ENCODE results near the gene RNU1-2. TPM values are rescaled to one million over a fixed set of nuclear protein-coding genes. Genes with fewer than 3 reads are reported as not detected.
A peak's percentile ranks its signal among the peaks of the same experiment; 100 is the strongest.
"Not testable (repeated sequence)": the region's sequence is repeated elsewhere in the genome, so short reads cannot be mapped to it uniquely, and the experiment has no call there.

Gene RNU1-2
- total and polyA plus RNA-seq, 9 donors = 2,384 TPM; not detected in 8

DNA sequence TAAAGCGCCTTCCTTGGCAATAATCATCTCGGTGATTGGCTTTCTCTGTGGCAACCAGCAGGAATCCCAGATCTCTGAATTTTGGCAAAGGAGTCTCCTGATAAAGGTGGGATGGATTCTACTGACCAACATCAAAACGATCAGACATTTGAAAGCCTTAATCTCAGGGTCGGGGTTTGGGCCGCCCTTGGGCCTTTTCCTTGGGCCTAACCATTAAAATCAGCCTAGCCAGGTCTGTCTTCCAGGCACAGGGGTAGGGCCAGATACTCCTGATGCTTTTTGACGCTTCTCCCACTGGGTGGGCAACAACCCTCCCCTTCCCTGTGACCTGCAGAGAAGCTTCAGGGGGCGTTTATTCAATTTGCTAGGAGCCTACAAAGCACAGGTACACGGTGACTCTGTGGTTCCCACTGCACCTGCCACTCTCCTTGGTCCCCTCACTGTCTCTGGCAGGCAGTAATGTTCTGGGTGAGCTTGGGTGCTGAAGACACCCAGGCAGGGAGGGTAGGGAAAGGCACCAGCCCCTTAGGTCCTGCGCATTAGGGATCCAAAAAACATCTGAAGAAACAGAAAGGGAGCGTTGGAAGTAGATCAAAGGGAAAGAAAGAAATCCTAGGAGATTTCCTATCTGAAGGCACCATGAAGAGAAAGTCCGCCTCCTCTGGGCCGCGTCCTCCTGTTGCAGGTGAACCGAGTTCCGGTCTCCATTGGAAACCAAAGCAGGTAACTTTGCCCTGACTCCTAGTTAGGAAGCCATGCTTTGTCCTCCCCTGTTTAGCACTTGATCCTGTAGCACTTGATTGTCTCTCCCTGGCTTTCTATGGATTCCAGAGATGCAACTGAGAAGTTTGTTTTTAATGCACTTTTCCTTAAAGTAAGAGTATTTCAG lies 12.3 kb downstream of the RNU1-2 start:
- Histone ChIP-seq H3K27ac (ENCODE audit: low read length) (no peak overlapping the region), H3K4me1 (ENCODE audit: control insufficient read depth, insufficient read depth, low read length) (peaks cover 30% of the 10 kb centered on the region), H3K4me3 (ENCODE audit: low read length) (no peak overlapping the region), H3K36me3 (ENCODE audit: control insufficient read depth, insufficient read depth, low read length) (no peaks in the 10 kb centered on the region), H3K9me3 (replicated peaks; ENCODE audit: control insufficient read depth, low read depth, low read length) (peaks cover 3% of the 10 kb centered on the region), H3K27me3 (ENCODE audit: control insufficient read depth, insufficient read depth, low read length) (no peaks in the 10 kb centered on the region)
- DNase-seq = no peak
- WGBS (ENCODE audit: insufficient coverage) = 80% methylated on average over 14 of the region's 15 CpGs

DNA sequence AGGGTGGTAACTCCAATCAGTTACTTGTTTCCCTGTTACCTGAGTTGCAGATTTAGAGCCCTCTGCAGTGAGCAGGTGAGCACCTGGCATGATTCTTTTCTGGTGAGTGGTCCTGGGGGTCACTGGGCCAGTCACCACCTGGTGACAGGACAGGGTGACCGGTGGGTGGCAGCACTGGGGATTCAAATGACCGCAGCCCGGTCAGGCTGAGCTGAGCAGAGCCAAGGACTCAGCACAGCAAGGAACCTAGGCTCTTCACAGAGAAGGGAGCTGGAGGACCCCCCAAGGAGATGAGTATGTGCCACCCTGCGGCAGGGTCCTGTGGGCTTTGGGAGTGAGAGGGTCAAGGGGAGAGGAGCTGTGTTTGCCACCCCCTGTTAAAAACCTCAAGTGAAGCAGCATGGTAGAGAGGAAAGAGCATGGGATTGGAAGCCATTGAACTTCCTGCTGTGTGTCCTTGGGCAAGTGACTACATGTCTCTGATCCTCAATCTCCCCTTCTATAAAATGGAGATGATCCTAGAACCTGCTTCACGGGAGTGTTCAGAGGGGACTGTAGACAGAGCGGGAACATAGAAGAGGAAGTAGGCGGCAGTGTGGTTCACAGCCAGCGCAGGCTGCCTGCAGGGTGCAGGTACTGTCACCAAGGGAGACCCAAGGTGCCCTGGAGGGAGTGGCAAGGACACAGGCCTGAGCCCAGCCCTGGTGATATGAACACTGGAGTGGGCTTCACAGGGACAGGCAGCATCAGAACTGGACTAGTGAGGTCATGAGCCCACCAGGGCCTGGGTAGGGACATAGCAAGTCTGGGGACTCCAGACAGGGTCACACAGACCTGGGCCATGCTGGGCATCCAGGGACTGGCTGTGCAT lies 16.3 kb downstream of the RNU1-2 start:
- H3K9me3 ChIP-seq (replicated peaks; ENCODE audit: control insufficient read depth, low read depth, low read length); H3K27ac ChIP-seq (ENCODE audit: low read length); H3K4me3 ChIP-seq (ENCODE audit: low read length); H3K27me3 ChIP-seq (ENCODE audit: control insufficient read depth, insufficient read depth, low read length); DNase-seq; H3K36me3 ChIP-seq (ENCODE audit: control insufficient read depth, insufficient read depth, low read length): not testable (repeated sequence)
- peaks cover 30% of the 10 kb centered on the region for H3K4me1 ChIP-seq (ENCODE audit: control insufficient read depth, insufficient read depth, low read length)
- 82% methylated on average over 8 of the region's 8 CpGs for WGBS (ENCODE audit: insufficient coverage)

DNA sequence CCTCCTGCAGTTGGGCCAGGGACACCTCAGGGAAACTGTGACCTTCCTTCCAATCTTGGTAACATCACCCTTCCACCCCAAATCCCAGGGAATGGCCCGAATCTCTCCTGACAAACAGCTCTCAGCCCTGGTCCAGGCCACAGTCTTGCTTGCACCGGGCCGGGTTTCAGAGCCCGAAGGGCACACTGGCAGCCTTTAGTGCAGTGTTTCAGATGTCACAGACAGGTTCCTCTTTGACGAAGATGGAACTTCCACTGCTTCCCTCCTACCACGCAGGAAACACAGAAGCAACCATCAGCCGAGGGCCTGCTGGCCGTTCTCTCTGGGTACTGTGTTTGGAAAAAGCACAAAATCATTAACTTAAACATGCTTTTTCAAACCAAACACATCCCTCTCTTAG lies 17.0 kb downstream of the RNU1-2 start:
- H3K36me3 ChIP-seq (ENCODE audit: control insufficient read depth, insufficient read depth, low read length); H3K27me3 ChIP-seq (ENCODE audit: control insufficient read depth, insufficient read depth, low read length); H3K9me3 ChIP-seq (replicated peaks; ENCODE audit: control insufficient read depth, low read depth, low read length); DNase-seq; H3K4me3 ChIP-seq (ENCODE audit: low read length); H3K27ac ChIP-seq (ENCODE audit: low read length): not testable (repeated sequence)
- WGBS (ENCODE audit: insufficient coverage) = 77% methylated on average over 4 of the region's 8 CpGs
- H3K4me1 ChIP-seq (ENCODE audit: control insufficient read depth, insufficient read depth, low read length) = peaks cover 28% of the 10 kb centered on the region

- Histone ChIP-seq H3K4me1 (ENCODE audit: control insufficient read depth, insufficient read depth, low read length) (peaks cover 26% of the 10 kb centered on the region), H3K4me3 (ENCODE audit: low read length) (peak overlapping the region; percentile 78), H3K27ac (ENCODE audit: low read length) (peak overlapping the region; percentile 93), H3K36me3 (ENCODE audit: control insufficient read depth, insufficient read depth, low read length) (peaks cover 2% of the 10 kb centered on the region), H3K27me3 (ENCODE audit: control insufficient read depth, insufficient read depth, low read length) (no peaks in the 10 kb centered on the region), H3K9me3 (replicated peaks; ENCODE audit: control insufficient read depth, low read depth, low read length) (no peaks in the 10 kb centered on the region)
- WGBS (ENCODE audit: insufficient coverage) = 47% methylated on average over 35 of the region's 36 CpGs
- no peak for DNase-seq
These were observed 17.5 kb downstream of the RNU1-2 start for GRCh38 chr1:16913181-16913832.

GRCh38 chr1:16913833-16914662 lies 18.3 kb downstream of the RNU1-2 start:
- WGBS (ENCODE audit: insufficient coverage) = under 1% methylated on average over 107 of the region's 109 CpGs
- peak overlapping the region; percentile 81 for H3K4me3 ChIP-seq (ENCODE audit: low read length)
- no peaks in the 10 kb centered on the region for H3K27me3 ChIP-seq (ENCODE audit: control insufficient read depth, insufficient read depth, low read length)
- H3K36me3 ChIP-seq (ENCODE audit: control insufficient read depth, insufficient read depth, low read length) = peaks cover 3% of the 10 kb centered on the region
- peaks cover 26% of the 10 kb centered on the region for H3K4me1 ChIP-seq (ENCODE audit: control insufficient read depth, insufficient read depth, low read length)
- peak; percentile 98 for DNase-seq
- H3K9me3 ChIP-seq (replicated peaks; ENCODE audit: control insufficient read depth, low read depth, low read length) = no peaks in the 10 kb centered on the region
- H3K27ac ChIP-seq (ENCODE audit: low read length) = peak overlapping the region; percentile 93

- H3K27me3 ChIP-seq (ENCODE audit: control insufficient read depth, insufficient read depth, low read length); H3K36me3 ChIP-seq (ENCODE audit: control insufficient read depth, insufficient read depth, low read length); H3K9me3 ChIP-seq (replicated peaks; ENCODE audit: control insufficient read depth, low read depth, low read length): not testable (repeated sequence)
- Histone ChIP-seq H3K4me3 (ENCODE audit: low read length) (peak overlapping the region; percentile 81), H3K4me1 (ENCODE audit: control insufficient read depth, insufficient read depth, low read length) (peaks cover 26% of the 10 kb centered on the region), H3K27ac (ENCODE audit: low read length) (peak overlapping the region; percentile 40)
- DNase-seq = peak; percentile 54
- 25% methylated on average over 14 of the region's 15 CpGs for WGBS (ENCODE audit: insufficient coverage)
These were observed 19.3 kb downstream of the RNU1-2 start for GRCh38 chr1:16914928-16915626.

DNA sequence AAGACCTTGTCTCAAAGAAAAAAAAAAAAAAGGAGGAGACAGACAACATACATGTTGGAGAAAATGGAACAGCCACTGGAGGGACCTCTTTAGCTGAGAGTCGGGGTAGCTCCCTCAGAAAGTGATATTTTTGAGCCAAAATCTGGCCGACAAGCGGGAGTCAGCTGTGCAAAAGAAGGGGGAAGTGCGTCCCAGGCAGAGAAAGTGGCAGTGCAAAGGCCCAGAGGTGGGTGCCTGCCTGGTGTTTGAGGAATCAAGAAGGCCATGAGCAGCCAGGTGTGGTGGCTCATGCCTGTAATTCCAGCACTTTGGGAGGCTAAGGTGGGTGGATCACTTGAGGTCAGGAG lies 19.8 kb downstream of the RNU1-2 start:
- 31% methylated on average over 4 of the region's 4 CpGs for WGBS (ENCODE audit: insufficient coverage)
- H3K4me1 ChIP-seq (ENCODE audit: control insufficient read depth, insufficient read depth, low read length) = peaks cover 26% of the 10 kb centered on the region
- no peak overlapping the region for H3K27ac ChIP-seq (ENCODE audit: low read length)
- H3K36me3 ChIP-seq (ENCODE audit: control insufficient read depth, insufficient read depth, low read length) = peaks cover 7% of the 10 kb centered on the region
- peak; percentile 82 for DNase-seq
- no peaks in the 10 kb centered on the region for H3K27me3 ChIP-seq (ENCODE audit: control insufficient read depth, insufficient read depth, low read length)
- H3K9me3 ChIP-seq (replicated peaks; ENCODE audit: control insufficient read depth, low read depth, low read length) = no peaks in the 10 kb centered on the region
- no peak overlapping the region for H3K4me3 ChIP-seq (ENCODE audit: low read length)

GRCh38 chr1:16916036-16916880 lies 20.5 kb downstream of the RNU1-2 start:
- H3K9me3 ChIP-seq (replicated peaks; ENCODE audit: control insufficient read depth, low read depth, low read length); DNase-seq; H3K4me3 ChIP-seq (ENCODE audit: low read length); H3K27ac ChIP-seq (ENCODE audit: low read length); H3K36me3 ChIP-seq (ENCODE audit: control insufficient read depth, insufficient read depth, low read length); H3K27me3 ChIP-seq (ENCODE audit: control insufficient read depth, insufficient read depth, low read length): not testable (repeated sequence)
- WGBS (ENCODE audit: insufficient coverage) = 42% methylated on average over 6 of the region's 10 CpGs
- peaks cover 30% of the 10 kb centered on the region for H3K4me1 ChIP-seq (ENCODE audit: control insufficient read depth, insufficient read depth, low read length)
